ENCODE measurements around the gene MIPOL1. TPM values are rescaled to one million over a fixed set of nuclear protein-coding genes. Genes with fewer than 3 reads are reported as not detected.
A peak's percentile ranks its signal among the peaks of the same experiment; 100 is the strongest.

The MIPOL1 gene
- total RNA-seq, 1 experiment from 2014 or later, result 13.1 TPM

DNA sequence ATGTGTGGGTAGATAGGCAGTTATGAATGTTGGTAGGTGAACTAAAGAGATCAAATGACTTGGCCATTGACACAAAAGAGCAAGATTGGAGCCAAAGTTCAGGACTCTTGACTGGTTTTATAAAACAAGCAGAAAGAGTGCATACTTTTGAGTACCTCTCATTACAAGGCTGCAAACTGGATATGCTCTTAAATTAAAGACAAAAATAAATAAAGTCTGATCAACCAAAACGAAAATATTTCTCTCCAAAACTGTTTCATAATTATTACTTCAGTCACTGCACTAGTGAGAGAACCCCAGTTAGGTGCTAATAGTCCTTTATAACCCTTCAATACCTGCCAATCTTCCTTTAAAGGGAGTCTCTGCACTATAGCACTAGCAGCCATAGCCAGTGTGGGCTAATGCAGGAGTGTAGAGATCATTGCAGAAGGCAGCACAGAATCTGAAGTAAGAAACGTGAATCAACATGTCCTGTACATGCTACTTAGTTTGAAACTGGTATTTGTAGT is 250.2 kb downstream of the MIPOL1 start:
- TF ChIP-seq EZH2 (IDR thresholded peaks at IDR 0.05; ENCODE audit: low read depth), result no peak
- TF ChIP-seq CTCF (conservative IDR thresholded peaks at IDR 0.05), result no peak
- no peak for DNase-seq
- Histone ChIP-seq H3F3A (ENCODE audit: insufficient read depth, low read depth) (no peaks in the 10 kb centered on the region), H3K9me3 (ENCODE audit: insufficient read depth, low read depth) (no peaks in the 10 kb centered on the region), H4K20me1 (ENCODE audit: insufficient read depth) (no peaks in the 10 kb centered on the region), H2AFZ (no peak overlapping the region), H3K27ac (no peak overlapping the region), H3K4me3 (no peak overlapping the region), H3K4me2 (no peak overlapping the region), H3K27me3 (ENCODE audit: insufficient read depth, low read depth) (no peaks in the 10 kb centered on the region), H3K9me2 (ENCODE audit: insufficient read depth) (no peaks in the 10 kb centered on the region; the same call in 1 of the 2 replicates), H3K36me3 (ENCODE audit: low read depth) (no peaks in the 10 kb centered on the region), H3K4me1 (replicated peaks; ENCODE audit: insufficient read depth) (no peaks in the 10 kb centered on the region), H3K79me2 (ENCODE audit: low read depth) (no peaks in the 10 kb centered on the region)
- BruUV-seq (replicated peaks), result no TSS peak
- ChIA-PET POLR2A (ENCODE audit: unreplicated experiment) (no interaction called here), CTCF (no interaction called here)
- intact Hi-C loops (cut with micrococcal nuclease; ENCODE audit: unreplicated experiment), result no loop called here

GRCh38 chr14:37452323-37452722 is 254.6 kb downstream of the MIPOL1 start:
- CTCF ChIA-PET, result no interaction called here

DNA sequence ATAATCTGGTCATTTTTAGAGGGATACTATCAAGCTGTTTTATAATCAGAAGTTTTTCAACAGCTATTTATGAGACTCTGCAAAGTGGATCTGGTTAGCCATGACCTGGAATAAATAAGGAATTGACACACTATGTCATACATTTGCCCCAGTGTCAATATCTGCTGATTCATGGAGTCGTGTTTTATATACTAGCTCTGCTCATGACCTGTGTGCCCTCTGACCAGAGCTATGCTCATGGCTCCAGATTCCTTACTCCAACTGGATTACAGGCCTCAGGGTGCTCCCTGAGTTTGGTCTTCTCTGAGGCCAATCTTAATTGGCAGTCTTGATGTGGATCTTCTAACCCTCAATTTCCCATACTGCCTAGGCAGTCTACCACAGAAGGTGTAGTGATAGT is 256.2 kb downstream of the MIPOL1 start:
- Histone ChIP-seq H3K9me2 (ENCODE audit: insufficient read depth) (no peaks in the 10 kb centered on the region), H3K36me3 (ENCODE audit: low read depth) (no peaks in the 10 kb centered on the region), H3F3A (ENCODE audit: insufficient read depth, low read depth) (no peaks in the 10 kb centered on the region), H3K4me3 (no peak overlapping the region), H4K20me1 (ENCODE audit: insufficient read depth) (no peaks in the 10 kb centered on the region), H3K4me1 (replicated peaks; ENCODE audit: insufficient read depth) (no peaks in the 10 kb centered on the region), H3K9me3 (ENCODE audit: insufficient read depth, low read depth) (no peaks in the 10 kb centered on the region), H2AFZ (no peak overlapping the region), H3K27me3 (ENCODE audit: insufficient read depth, low read depth) (no peaks in the 10 kb centered on the region), H3K27ac (no peak overlapping the region), H3K4me2 (no peak overlapping the region), H3K79me2 (ENCODE audit: low read depth) (no peaks in the 10 kb centered on the region)
- DNase-seq, result no peak
- POLR2A ChIA-PET (ENCODE audit: unreplicated experiment), result interaction anchor here (0.6 kb wide), 1 partner anchor 56 kb away, joined by 8 read pairs; no protein-coding TSS in a partner anchor
- TF ChIP-seq EZH2 (IDR thresholded peaks at IDR 0.05; ENCODE audit: low read depth) (no peak), CTCF (conservative IDR thresholded peaks at IDR 0.05) (no peak)
- no TSS peak for BruUV-seq (replicated peaks)
- CTCF ChIA-PET, result no interaction called here
- intact Hi-C loops (cut with micrococcal nuclease; ENCODE audit: unreplicated experiment), result no loop called here

More at GRCh38 chr14:37452323-37452722, 254.6 kb downstream of the MIPOL1 start:
- Histone ChIP-seq H3K4me1 (replicated peaks; ENCODE audit: insufficient read depth) (no peaks in the 10 kb centered on the region), H3K27ac (no peak overlapping the region), H2AFZ (no peak overlapping the region), H3K27me3 (ENCODE audit: insufficient read depth, low read depth) (no peaks in the 10 kb centered on the region), H3K79me2 (ENCODE audit: low read depth) (no peaks in the 10 kb centered on the region), H3K9me3 (ENCODE audit: insufficient read depth, low read depth) (no peaks in the 10 kb centered on the region), H3F3A (ENCODE audit: insufficient read depth, low read depth) (no peaks in the 10 kb centered on the region), H3K4me2 (no peak overlapping the region), H3K4me3 (no peak overlapping the region), H4K20me1 (ENCODE audit: insufficient read depth) (no peaks in the 10 kb centered on the region), H3K36me3 (ENCODE audit: low read depth) (no peaks in the 10 kb centered on the region), H3K9me2 (ENCODE audit: insufficient read depth) (no peaks in the 10 kb centered on the region; the same call in 1 of the 2 replicates)
- no TSS peak for BruUV-seq (replicated peaks)
- no peak for TF ChIP-seq EZH2 (IDR thresholded peaks at IDR 0.05; ENCODE audit: low read depth)
- no peak for TF ChIP-seq CTCF (conservative IDR thresholded peaks at IDR 0.05)
- POLR2A ChIA-PET (ENCODE audit: unreplicated experiment), result interaction anchor here (0.6 kb wide), 1 partner anchor 65 kb away, joined by 5 read pairs; no protein-coding TSS in a partner anchor
- peak in 1 of 2 experiments; percentile 34 for DNase-seq
- intact Hi-C loops (cut with micrococcal nuclease; ENCODE audit: unreplicated experiment), result no loop called here
